CD4-positive, alpha-beta T cell treated with Interleukin-17A for 4 hours (primary cell): ENCODE measurements around the gene NDUFB6.
"Not testable (repeated sequence)": the region's sequence is repeated elsewhere in the genome, so short reads cannot be mapped to it uniquely, and the experiment has no call there.

ENCODE experiments used
- DNase-seq: peaks from one replicate; pipeline ENCODE4 v3.0.0-alpha.2; 2020; ENCODE audit warnings: mixed read lengths

NDUFB6 gene

GRCh38 chr9:32572900-32573523, at the start of gene NDUFB6:
TSS of gene NDUFB6 (minus strand) at chr9:32573159. CDS start at chr9:32573060, 99 bp downstream.
- peak; percentile 97 for DNase-seq

DNA sequence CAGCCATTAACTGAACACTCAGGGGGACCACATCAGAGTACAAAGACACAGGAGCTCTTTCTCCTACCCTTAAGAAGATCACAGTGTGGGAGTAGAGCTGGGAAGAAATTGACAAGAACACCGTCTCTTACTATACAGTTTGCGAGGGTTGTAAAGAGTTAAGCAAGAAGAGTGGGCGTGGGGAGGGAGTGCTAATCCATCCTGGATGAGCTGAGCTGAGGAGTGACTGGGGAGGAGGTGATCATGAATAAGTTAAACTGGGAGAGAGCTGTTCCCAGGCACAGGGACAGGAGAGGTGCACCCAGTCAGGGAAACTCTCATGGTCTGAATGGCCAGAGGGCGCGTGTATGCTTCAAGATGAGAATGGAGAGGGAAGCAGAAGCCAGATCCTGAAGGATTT, 45.3 kb upstream of the NDUFB6 start:
- DNase-seq: no peak

DNA sequence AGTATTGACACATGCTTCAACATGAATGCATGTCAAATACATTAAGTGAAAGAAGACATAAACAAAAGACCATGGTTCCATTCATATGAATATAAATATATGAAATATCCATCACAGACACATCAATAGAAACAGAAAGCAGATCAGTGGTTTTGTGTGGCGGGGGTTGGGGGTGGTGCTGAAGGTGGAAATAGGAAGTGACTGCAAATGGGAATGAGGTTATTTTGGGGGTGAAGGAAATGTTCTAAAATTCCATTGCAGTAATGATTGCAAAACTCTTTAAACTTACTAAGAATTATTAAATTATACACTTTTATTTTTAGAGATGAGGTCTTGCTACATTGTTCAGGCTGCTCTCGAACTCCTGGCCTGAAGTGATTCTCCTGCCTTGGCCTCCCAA, 33.9 kb upstream of the NDUFB6 start:
- DNase-seq: no peak

DNA sequence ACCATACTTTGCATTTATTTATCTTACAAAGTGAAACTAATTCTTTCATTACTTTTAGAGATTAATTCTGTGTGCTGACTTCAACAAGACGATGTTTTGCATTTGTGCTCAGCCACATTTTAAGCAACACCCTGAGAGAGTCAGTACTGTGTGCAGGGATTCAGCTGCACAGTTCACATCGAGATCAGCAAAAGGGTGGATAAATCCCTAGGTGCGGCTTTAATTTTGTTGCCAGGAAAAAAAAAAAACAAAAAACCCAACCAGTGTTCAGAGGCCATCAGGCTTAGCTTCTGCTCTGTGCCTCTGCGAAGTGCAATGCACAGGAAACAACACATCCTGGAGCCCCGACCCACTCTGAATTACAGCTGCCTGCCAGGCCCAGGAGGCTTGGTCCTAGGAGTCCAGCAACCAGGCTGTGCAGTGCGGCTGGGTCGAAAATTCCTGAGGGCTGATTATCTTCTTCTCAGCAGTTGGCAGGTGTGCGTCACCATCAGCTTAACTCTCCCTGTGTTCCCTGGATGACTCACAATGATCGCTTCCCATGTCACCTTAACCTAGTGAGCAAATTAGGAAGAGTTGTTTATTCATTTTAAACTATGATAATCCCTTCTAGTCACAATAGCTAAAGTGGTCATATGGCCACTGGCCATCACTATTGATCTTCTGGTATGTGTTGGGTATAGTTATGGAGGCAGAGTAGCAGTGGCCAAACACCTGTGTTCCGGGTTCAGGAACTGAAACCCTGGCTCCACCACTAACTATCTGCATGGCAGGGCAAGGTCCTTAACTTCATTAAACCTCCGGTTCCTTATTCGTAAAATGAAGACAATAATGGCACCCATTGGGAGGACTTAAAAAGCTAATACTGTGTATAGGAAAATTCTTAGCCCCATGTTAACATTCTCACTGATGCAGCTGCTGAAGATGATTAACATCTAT, 31.2 kb upstream of the NDUFB6 start:
- DNase-seq: no peak

DNA sequence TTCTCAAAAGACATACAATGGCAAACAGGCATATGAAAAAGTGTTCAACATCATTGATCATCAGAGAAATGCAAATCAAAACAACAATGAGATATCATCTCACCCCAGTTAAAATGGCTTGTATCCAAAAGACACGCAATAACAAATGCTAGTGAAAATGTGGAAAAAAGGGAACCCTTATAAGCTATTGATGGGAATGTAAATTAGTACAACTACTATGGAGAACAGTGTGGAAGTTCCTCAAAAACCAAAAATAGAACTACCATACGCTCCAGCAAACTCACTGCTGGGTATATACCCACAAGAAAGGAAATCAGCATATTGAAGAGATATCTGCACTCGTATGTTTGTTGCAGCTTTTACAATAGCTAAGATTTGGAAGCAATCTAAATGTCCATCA, 26.1 kb upstream of the NDUFB6 start:
- DNase-seq: not testable (repeated sequence)

DNA sequence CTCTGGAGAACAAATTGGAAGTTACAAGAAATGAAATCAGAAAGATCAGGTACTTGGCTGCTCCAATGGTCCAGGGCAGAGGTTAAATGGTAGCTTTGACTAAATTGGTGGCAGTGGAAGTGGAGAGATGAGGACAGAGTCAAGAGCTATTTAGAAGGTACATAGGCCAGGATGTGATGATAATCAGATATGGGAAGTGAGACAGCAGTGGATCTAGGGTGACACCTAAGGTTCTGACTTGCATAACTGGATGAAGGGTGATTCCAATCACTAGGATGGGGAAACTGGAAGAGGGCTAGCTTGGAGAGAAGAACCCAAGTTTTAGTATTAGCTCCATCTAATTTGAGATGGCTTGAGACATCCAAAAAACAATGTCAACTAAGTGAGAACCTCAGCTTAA, 24.0 kb upstream of the NDUFB6 start:
- no peak for DNase-seq

- DNase-seq: no peak
Observed at GRCh38 chr9:32596096-32596865, 23.3 kb upstream of the NDUFB6 start.

- no peak for DNase-seq
Observed at GRCh38 chr9:32590898-32591297, 17.9 kb upstream of the NDUFB6 start.

DNA sequence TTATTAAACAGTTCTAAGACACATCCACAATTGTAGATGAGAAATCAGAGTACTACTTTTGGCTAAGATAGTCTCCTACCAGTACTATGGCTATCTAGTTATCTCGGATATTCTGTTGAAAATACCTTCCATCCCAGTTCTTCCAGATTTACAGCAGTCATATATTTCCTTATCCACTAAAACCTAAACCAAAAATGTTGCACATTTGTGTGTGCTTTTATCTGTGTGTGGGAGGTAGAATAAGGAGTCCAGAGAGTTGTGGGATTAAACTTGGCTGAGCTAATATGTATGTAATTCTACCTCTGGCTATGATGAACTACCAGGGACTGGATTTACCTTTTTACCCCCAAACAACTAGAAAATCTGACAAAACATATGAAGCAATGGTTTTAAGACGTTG, 17.5 kb upstream of the NDUFB6 start:
- no peak for DNase-seq

GRCh38 chr9:32589083-32589723, 16.2 kb upstream of the NDUFB6 start:
- no peak for DNase-seq

GRCh38 chr9:32587901-32588300, 14.9 kb upstream of the NDUFB6 start:
- DNase-seq: no peak

DNA sequence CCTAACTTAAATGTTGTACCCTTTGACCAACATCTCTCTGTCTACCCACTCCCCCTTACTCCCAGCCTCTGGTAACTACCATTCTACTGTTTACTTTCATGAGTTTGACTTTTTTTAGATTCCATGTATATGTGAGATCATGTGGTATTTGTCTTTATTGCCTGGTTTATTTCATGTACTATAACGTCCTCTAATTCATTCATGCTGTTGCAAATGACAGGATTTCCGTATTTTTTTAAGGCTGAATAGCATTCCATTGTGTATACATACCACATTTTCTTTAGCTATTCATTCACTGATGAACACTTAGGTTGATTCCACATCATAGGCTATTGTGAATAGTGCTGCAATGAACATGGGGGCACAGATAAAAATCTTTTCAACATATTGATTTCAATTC, 11.8 kb upstream of the NDUFB6 start:
- no peak for DNase-seq

GRCh38 chr9:32581512-32582143, 8.7 kb upstream of the NDUFB6 start:
- peak; percentile 42 for DNase-seq

- no peak for DNase-seq
Observed at GRCh38 chr9:32580631-32581300, 7.8 kb upstream of the NDUFB6 start.

GRCh38 chr9:32579706-32580331, 6.9 kb upstream of the NDUFB6 start:
- DNase-seq: peak; percentile 87

GRCh38 chr9:32578976-32579375, 6.0 kb upstream of the NDUFB6 start:
- DNase-seq: no peak

DNA sequence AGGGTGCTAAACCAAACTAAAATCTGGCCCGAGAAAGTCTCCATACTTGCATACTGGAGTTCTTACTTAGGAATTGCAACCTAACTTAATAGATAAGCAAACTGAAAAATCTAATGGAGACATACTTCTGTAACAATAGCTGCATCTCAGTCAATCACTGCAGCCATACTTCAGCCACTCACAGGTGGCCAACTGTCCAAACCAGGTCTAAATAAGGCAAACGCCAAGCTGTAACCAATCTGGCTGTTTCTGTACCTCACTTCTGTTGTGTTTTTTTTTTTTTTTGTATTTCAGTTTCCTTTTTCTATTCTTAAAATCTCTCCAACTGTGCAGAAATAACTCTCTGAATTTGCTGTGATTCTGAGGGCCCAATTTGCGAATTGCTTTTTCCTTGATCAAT, 4.4 kb upstream of the NDUFB6 start:
- no peak for DNase-seq

DNA sequence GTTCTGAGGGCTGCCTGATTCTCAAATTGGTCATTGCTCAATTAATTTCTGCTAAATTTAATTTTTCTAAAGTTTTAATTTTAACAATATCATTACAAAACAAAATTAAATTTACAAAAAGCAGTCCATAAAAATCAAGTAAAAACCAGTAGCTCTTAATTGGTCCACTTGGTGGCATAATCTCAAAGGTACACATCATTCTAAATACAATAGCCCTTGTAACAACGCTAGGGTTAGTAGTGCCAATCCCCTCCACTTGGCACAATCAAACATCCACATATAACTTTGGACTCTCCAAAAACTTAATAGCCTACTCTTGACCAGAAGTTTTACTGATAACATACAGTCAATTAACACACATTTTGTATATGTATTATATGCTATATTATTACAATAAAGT, 1.9 kb upstream of the NDUFB6 start:
- DNase-seq: no peak

DNA sequence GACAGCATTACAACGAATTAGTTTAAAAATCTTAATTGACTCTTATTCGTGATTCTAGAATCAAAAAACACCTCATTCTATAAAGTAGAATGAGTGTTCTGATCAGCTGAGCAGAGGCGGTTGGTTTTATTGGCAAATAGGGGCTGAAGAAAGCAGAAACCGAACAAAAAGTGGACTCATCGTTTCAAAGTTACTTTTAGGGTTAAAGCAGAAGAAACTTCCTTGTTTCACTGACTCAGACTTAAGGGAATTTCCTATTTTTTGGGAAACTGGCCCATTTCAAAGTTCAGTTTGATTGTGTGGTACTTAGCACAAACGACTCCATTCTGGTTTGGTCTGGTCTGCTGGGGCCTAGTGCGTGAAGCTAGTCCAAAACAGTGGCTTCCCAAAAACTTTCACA, 862 bp upstream of the NDUFB6 start:
- DNase-seq: no peak

DNA sequence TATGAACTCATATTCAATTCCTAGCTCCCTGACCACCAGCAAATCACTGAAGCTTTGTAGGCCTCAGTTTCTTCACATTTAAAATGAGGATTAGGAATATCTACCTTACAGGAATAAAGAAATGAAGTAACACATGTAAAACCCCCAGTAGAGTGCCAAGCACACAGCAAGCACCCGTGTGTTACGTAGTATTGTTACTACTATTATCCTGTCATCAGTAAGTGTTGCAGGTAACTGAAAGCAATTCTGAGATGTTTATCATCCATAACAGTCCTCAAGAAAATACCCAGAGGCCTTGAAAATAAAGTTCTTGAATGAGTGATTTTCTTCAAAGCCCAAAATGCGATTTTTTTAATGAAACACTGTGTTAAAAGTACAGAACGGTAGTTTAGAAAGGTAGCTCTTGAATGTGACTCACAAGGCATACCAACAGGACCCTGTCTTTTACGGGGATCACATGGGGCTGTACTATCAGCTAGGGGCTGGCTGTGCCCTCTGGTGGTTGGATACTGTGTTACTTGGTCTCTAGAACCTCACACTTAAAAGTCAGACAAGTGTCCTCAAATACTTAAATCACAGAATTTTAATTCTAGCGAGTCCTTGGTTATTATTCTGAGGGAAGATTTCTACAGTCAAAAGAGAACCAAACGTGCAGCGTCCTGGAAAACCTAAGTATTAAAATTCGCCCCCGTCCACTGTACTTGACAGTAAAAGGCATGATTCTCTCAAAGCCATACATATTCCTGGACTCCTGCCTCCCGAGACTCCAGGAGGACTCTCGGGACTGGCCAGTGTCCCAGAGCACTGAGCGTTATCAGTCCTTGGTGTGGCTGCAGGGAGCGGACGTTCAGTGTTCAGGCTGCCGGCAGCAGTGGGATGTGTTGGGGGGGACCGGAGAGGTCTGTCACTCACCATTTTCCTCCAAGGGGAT, 725 bp downstream of the NDUFB6 start:
- peak; percentile 80 for DNase-seq
